ENCODE data around the gene FRS3.
"Not testable (repeated sequence)": the region's sequence is repeated elsewhere in the genome, so short reads cannot be mapped to it uniquely, and the experiment has no call there.

Gene FRS3

DNA sequence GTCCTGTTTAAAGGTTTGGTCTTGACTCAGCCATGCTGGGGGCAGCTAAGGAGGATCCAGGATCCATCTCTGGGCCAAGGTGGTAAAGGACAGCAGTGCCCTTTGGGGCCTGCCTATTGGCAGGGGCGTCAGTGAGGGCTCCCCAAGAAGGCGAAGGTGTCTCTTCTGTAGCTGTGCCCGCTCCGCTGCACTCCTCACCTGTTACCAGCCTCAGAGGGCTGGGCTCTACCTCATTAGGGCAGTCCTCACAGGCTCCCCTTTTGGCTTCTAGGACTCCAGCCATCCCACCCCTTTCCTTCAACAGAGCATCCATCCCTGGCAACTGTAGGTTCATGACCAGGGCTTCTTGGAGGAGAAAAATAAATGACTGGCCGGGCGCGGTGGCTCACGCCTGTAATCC lies 10.3 kb downstream of the FRS3 start:
- ChIA-PET POLR2A (interaction anchor here (2.6 kb wide), 1 partner anchor 18 kb away, joined by 14 read pairs; the partner anchor contains the start of gene TOMM6), CTCF (interaction anchor here (0.6 to 0.7 kb wide), 2 partner anchors 93 to 155 kb away, joined by 3 to 4 read pairs; no protein-coding TSS in a partner anchor)
- TF ChIP-seq L3MBTL2 (conservative IDR thresholded peaks at IDR 0.05) = no peak
- TF ChIP-seq BHLHE40 (IDR thresholded peaks at IDR 0.05; ENCODE audit: borderline replicate concordance) = no peak
- no peak for TF ChIP-seq TARDBP (IDR thresholded peaks at IDR 0.05)
- TF ChIP-seq SP1 (IDR thresholded peaks at IDR 0.05) = no peak
- TF ChIP-seq FOXK2 (IDR thresholded peaks at IDR 0.05) = no peak
- no peak for TF ChIP-seq ARNT (IDR thresholded peaks at IDR 0.05)
- TF ChIP-seq NFRKB (IDR thresholded peaks at IDR 0.05) = no peak
- no peak for TF ChIP-seq ELF4 (IDR thresholded peaks at IDR 0.05)
- TF ChIP-seq CTBP1 (IDR thresholded peaks at IDR 0.05; ENCODE audit: borderline replicate concordance) = no peak
- TF ChIP-seq ZNF384 (IDR thresholded peaks at IDR 0.05) = no peak
- no peak for TF ChIP-seq FOXM1 (IDR thresholded peaks at IDR 0.05; ENCODE audit: borderline replicate concordance)
- no peak for TF ChIP-seq HDGF (IDR thresholded peaks at IDR 0.05; ENCODE audit: borderline replicate concordance)
- no peak for TF ChIP-seq SUZ12 (IDR thresholded peaks at IDR 0.05)
- no peak for TF ChIP-seq FOXA1 (IDR thresholded peaks at IDR 0.05)
- TF ChIP-seq LEF1 (IDR thresholded peaks at IDR 0.05; ENCODE audit: borderline replicate concordance) = no peak
- TF ChIP-seq, protein P1, sequence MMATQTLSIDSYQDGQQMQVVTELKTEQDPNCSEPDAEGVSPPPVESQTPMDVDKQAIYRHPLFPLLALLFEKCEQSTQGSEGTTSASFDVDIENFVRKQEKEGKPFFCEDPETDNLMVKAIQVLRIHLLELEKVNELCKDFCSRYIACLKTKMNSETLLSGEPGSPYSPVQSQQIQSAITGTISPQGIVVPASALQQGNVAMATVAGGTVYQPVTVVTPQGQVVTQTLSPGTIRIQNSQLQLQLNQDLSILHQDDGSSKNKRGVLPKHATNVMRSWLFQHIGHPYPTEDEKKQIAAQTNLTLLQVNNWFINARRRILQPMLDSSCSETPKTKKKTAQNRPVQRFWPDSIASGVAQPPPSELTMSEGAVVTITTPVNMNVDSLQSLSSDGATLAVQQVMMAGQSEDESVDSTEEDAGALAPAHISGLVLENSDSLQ (IDR thresholded peaks at IDR 0.05) = no peak
- no peak for DNase-seq (ENCODE audit: extremely low spot score)

DNA sequence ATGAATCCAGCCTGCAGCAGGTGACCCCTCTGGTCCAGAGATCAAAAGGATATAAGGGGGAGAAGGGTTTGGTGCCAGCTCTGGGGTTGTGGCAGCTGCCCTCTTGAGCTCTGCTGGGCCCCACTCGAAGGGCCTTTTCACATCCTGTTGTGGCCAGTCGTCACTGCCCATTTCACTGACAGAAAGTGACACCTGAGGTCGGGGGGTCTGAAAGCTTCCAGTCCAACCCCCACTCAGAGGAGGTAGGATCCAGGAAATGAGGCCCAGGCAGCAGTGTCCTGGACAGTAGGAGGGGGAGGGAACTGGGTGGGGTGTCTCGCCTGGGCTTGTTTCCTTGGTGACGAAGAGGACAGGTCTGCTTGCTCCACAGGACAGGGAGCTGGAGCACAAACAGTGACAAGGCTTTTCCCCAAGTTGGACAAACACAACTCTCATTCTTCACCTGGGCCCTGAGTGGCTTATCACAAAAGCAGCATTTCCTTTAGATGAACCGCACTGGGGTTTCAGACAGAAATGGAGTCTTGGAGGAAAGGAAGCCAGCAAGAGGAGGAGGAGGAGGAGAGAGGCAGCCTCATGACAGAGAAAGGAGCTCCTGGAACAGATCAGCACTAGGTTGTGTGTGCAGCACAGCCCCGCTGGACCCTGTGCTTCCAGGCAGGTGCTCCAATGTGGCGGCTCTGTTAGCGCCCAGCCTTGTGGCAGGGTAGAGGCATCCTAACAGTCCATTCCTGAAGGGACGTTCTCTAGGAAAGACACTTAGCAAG lies 11.0 kb downstream of the FRS3 start:
- ChIA-PET POLR2A (interaction anchor here (2.6 kb wide), 1 partner anchor 18 kb away, joined by 14 read pairs; the partner anchor contains the start of gene TOMM6), CTCF (interaction anchor here (0.6 to 1.3 kb wide), 3 partner anchors 63 to 275 kb away, joined by 3 to 6 read pairs (median 3); no protein-coding TSS in a partner anchor)
- TF ChIP-seq BHLHE40 (IDR thresholded peaks at IDR 0.05; ENCODE audit: borderline replicate concordance) (no peak), LEF1 (IDR thresholded peaks at IDR 0.05; ENCODE audit: borderline replicate concordance) (no peak), FOXA1 (IDR thresholded peaks at IDR 0.05) (no peak)
- no peak for DNase-seq (ENCODE audit: extremely low spot score)

DNA sequence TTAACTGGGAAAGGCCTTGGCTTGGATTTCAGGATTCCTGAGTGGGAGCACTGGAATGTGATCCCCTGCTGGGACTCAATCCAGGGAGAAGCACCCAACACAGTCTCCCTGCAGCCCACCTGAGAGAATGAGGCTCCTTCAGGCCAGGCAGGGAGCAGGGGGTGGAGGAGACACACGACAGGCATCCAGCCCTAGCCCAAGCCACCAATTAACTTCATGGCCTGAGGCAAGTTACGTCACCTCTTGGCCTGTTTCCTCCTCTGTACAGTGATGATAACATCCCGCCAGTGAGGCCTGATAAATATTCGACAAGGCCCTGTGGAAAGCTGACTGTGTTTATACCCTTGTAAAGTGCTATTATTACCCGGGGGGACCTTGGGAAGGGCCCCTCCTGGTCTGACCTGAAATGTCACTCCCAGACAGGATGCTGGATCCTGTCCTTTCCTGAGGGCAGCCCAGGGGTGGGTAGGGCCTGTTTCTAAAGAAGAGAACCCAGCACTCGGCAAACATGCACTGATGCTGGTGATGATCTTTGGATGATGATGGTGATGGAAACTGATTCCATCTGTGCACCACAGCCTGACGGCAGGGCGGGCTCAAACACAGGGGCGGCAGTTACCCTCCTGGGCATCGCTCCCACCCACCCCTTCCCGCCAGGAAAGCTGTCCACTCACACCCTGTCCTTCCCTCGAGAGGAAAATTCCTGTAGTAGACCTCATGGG lies 12.4 kb downstream of the FRS3 start:
- POLR2A ChIA-PET = interaction anchor here (1.2 to 2.6 kb wide), 2 partner anchors 20 to 36 kb away, joined by 3 to 14 read pairs; partner anchors contain the start of gene TOMM6
- peak; percentile 80 for DNase-seq (ENCODE audit: extremely low spot score)
- CTCF ChIA-PET = interaction anchor here (0.9 to 1.8 kb wide), 3 partner anchors 8 to 277 kb away, joined by 3 to 6 read pairs (median 6); no protein-coding TSS in a partner anchor

DNA sequence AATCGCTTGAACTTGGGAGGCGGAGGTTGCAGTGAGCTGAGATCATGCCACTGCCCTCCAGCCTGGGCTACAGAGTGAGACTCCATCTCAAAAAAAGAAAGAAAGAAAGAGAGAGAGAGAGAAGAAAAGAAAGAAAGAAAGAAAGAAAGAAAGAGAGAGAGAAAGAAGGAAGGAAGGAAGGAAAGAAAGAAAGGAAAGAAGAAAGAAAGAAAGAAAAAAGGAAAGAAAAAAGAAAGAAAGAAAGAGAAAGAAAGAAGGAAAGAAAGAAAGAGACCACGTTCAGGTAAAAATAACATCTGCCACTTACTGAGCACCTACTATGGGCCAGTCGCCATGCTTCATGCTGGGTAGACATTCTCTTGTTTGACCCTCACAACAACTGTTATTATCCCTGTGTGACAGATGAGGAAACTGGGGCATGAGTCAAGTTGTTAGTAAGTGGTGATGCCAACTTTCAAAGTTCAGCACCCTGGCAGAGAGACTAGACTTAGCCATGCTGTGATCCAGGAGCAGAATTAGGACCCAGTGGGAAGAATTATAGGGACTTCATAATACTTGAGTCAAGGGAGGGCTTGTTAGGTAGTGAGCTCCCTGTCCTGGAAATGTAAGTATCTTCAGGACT lies 13.5 kb downstream of the FRS3 start:
- DNase-seq (ENCODE audit: extremely low spot score); POLR2A ChIA-PET: not testable (repeated sequence)
- CTCF ChIA-PET = interaction anchor here (0.6 to 1.8 kb wide), 2 partner anchors 10 to 478 kb away, joined by 3 to 6 read pairs; no protein-coding TSS in a partner anchor

More for the DNA sequence above, 12.4 kb downstream of the FRS3 start:
- TF ChIP-seq ARNT (IDR thresholded peaks at IDR 0.05) (no peak), FOXM1 (IDR thresholded peaks at IDR 0.05; ENCODE audit: borderline replicate concordance) (peak; percentile 27; the same call in 1 of the 2 replicates)

DNA sequence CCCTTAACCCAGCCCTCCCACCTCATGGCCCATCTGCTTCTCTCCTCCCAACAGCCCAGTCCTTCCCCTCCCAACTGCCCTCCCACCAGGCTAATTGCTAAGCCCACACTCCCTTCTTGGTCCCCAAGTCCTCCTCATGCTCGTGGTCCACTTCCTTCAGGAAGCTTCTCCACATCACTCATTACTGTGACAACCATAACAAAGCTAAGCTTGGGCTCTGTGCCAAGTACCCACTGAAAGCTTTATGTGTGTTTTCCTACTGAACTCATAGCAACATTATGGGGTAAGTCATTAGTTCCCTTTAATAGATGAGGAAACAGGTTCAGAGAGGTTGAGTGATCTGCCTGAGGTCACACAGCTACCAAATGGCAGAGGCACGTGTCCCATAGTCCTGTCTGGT lies 16.2 kb downstream of the FRS3 start:
- TF ChIP-seq CTBP1 (IDR thresholded peaks at IDR 0.05; ENCODE audit: borderline replicate concordance) (no peak), FOXM1 (IDR thresholded peaks at IDR 0.05; ENCODE audit: borderline replicate concordance) (no peak), ZNF384 (IDR thresholded peaks at IDR 0.05) (no peak), LEF1 (IDR thresholded peaks at IDR 0.05; ENCODE audit: borderline replicate concordance) (no peak), BHLHE40 (IDR thresholded peaks at IDR 0.05; ENCODE audit: borderline replicate concordance) (no peak), SP1 (IDR thresholded peaks at IDR 0.05) (no peak), L3MBTL2 (conservative IDR thresholded peaks at IDR 0.05) (no peak), SUZ12 (IDR thresholded peaks at IDR 0.05) (no peak), ARNT (IDR thresholded peaks at IDR 0.05) (no peak), NFRKB (IDR thresholded peaks at IDR 0.05) (no peak), ELF4 (IDR thresholded peaks at IDR 0.05) (no peak), TARDBP (IDR thresholded peaks at IDR 0.05) (no peak), HDGF (IDR thresholded peaks at IDR 0.05; ENCODE audit: borderline replicate concordance) (no peak), FOXK2 (IDR thresholded peaks at IDR 0.05) (no peak), FOXA1 (IDR thresholded peaks at IDR 0.05) (no peak)
- TF ChIP-seq, protein P1 (IDR thresholded peaks at IDR 0.05) = no peak
- ChIA-PET CTCF (no interaction called here), POLR2A (no interaction called here)
- no peak for DNase-seq (ENCODE audit: extremely low spot score)

DNA sequence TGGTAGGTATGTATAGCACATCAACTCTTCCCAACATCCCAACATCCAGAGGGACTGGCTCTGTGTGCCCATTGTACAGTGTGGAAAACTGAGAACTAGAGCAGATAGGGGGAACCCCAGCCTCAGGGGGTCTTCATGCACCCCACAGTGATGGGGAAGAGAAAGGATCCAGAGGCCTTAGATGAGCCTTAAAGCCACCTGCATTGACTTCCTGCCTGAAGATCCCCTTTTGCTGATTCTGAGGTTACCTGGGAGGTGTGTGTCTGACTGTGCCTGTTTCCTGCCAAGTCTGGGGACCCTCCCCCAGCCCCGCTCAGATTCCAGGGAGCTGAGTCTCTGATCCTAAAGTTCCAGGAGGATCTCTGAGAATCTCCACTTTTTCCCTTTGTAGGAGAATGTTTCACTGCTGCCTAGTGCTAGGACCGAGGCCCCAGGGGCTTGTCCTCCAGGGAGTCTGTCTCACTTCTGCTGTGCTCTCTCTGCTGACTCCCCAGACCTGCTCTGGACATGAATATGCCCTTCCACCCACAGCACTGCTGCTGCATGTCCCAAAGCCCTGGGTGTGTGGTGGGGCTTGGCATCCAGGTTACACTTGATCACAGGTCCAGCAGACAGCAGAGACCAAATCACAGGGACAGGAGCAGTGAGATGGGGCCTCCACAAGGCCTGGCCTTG lies 19.7 kb downstream of the FRS3 start:
- CTCF ChIA-PET = no interaction called here

More for the DNA sequence above, 19.7 kb downstream of the FRS3 start:
- POLR2A ChIA-PET = no interaction called here
- no peak for DNase-seq (ENCODE audit: extremely low spot score)
- no peak for TF ChIP-seq ELF4 (IDR thresholded peaks at IDR 0.05)
- no peak for TF ChIP-seq TARDBP (IDR thresholded peaks at IDR 0.05)
- TF ChIP-seq ARNT (IDR thresholded peaks at IDR 0.05) = no peak
- no peak for TF ChIP-seq NFRKB (IDR thresholded peaks at IDR 0.05)
- TF ChIP-seq CTBP1 (IDR thresholded peaks at IDR 0.05; ENCODE audit: borderline replicate concordance) = no peak
- no peak for TF ChIP-seq BHLHE40 (IDR thresholded peaks at IDR 0.05; ENCODE audit: borderline replicate concordance)
- TF ChIP-seq ZNF384 (IDR thresholded peaks at IDR 0.05) = no peak
- no peak for TF ChIP-seq FOXK2 (IDR thresholded peaks at IDR 0.05)
